ENCODE measurements around the gene CCDC85B. TPM values are rescaled to one million over a fixed set of nuclear protein-coding genes. Genes with fewer than 3 reads are reported as not detected.

CCDC85B gene
- total and polyA plus RNA-seq, 2 of the 8 experiments (the other 6 are each of a cell fraction or from before 2014, with no cell fraction given): 19.8 to 30.8 TPM

GRCh38 chr11:65919141-65919572 is 28.7 kb downstream of the CCDC85B start, which contains the start of gene DRAP1 (continued):
- no peak for TF ChIP-seq SIRT6 (IDR thresholded peaks at IDR 0.05; ENCODE audit: low read length)
- TF ChIP-seq MAFK (IDR thresholded peaks at IDR 0.05; ENCODE audit: low read depth, low read length): peak; percentile 2; the same call in 1 of the 2 replicates
- TF ChIP-seq PHF8 (conservative IDR thresholded peaks at IDR 0.05; ENCODE audit: low read depth, low read length): no peak; the same call in 1 of the 2 replicates
- no peak for TF ChIP-seq KDM4A (IDR thresholded peaks at IDR 0.05; ENCODE audit: low read depth, low read length, severe bottlenecking)
- TF ChIP-seq TAF1 (IDR thresholded peaks at IDR 0.05; ENCODE audit: low read depth, low read length): peak; percentile 71
- no peak for TF ChIP-seq CHD7 (IDR thresholded peaks at IDR 0.05; ENCODE audit: insufficient replicate concordance, low read length)
- TF ChIP-seq EP300 (IDR thresholded peaks at IDR 0.05; ENCODE audit: borderline replicate concordance in 1 of 2, low read depth in 2 of 2, low read length in 2 of 2): peak in 1 of 2 experiments; percentile 71; a peak in 1 of 3 replicates
- TF ChIP-seq TEAD4 (IDR thresholded peaks at IDR 0.05; ENCODE audit: low read depth, low read length): peak; percentile 49; the same call in 1 of the 2 replicates
- peak; percentile 38; the same call in 1 of the 2 replicates for TF ChIP-seq TCF12 (IDR thresholded peaks at IDR 0.05; ENCODE audit: low read depth, low read length)
- 0 out of 2 replicates have a peak, but pooled peaks have one; percentile 11 for TF ChIP-seq SP2 (IDR thresholded peaks at IDR 0.05; ENCODE audit: low read length)
- TF ChIP-seq KDM1A (IDR thresholded peaks at IDR 0.05; ENCODE audit: borderline replicate concordance, low read length): peak; percentile 11; the same call in 1 of the 2 replicates
- TF ChIP-seq ASH2L (IDR thresholded peaks at IDR 0.05; ENCODE audit: low read length): peak; percentile 66

Measured in H1 (cell line).